Keratinocyte (primary cell): Measurements from ENCODE around the gene COX4I1. TPM values are rescaled to one million over a fixed set of nuclear protein-coding genes. Genes with fewer than 3 reads are reported as not detected.

Experiments
- DNase-seq: peaks from one replicate; pipeline ENCODE4 v3.0.0-alpha.2; 2011; ENCODE audit warnings: low read depth, missing footprints, low spot score
- FAIRE-seq: peaks from 2 replicates; lab custom pipeline; 2011; peaks lifted over from hg19 to GRCh38; lab: Jason Lieb, UNC
- H2AFZ ChIP-seq: 2 replicates; pipeline ENCODE4 v1.6.0; 2012; ENCODE audit warnings: low read length, control low read depth, inconsistent platforms; ENCODE audit not compliant: control insufficient read depth
- H3K27ac ChIP-seq: 2 replicates; pipeline ENCODE4 v1.5.1; 2011; ENCODE audit warnings: low read length; ENCODE audit not compliant: control insufficient read depth, insufficient read depth
- H3K27me3 ChIP-seq: 3 replicates; pipeline ENCODE4 v1.6.0; 2011; ENCODE audit warnings: low read length; ENCODE audit not compliant: control insufficient read depth, insufficient read depth; ENCODE audit errors: extremely low read depth
- H3K36me3 ChIP-seq, 2 experiments: 2 replicates in 1 of 2; 3 replicates in 1 of 2; pipeline ENCODE4 v1.5.1; 2011; ENCODE audit warnings: low read length in 2 of 2, mild to moderate bottlenecking in 1 of 2; ENCODE audit not compliant: control insufficient read depth in 2 of 2, insufficient read depth in 2 of 2; ENCODE audit errors: extremely low read depth in 1 of 2
- H3K4me1 ChIP-seq: 3 replicates; pipeline ENCODE4 v1.5.1; 2011; ENCODE audit warnings: low read length; ENCODE audit not compliant: control insufficient read depth, insufficient read depth; ENCODE audit errors: extremely low read depth
- H3K4me2 ChIP-seq: 3 replicates; pipeline ENCODE4 v1.6.0; 2011; ENCODE audit warnings: low read depth, low read length; ENCODE audit not compliant: control insufficient read depth, insufficient read depth; ENCODE audit errors: extremely low read depth
- H3K4me3 ChIP-seq, 3 experiments: fragments of 200-600 bp in 1 of 3; sonication (generic) in 1 of 3; 2 replicates in 2 of 3; 3 replicates in 1 of 3; pipeline ENCODE4 v1.5.1; 2011 to 2016; ENCODE audit warnings: low read length in 3 of 3, mild to moderate bottlenecking in 3 of 3, control low read depth in 2 of 3, inconsistent platforms in 1 of 3, low read depth in 1 of 3, mixed read lengths in 1 of 3, mixed run types in 1 of 3, moderate library complexity in 1 of 3; ENCODE audit not compliant: control insufficient read depth in 2 of 3, insufficient read depth in 2 of 3; ENCODE audit errors: extremely low read depth in 1 of 3
- H3K79me2 ChIP-seq: 2 replicates; pipeline ENCODE4 v1.6.0; 2012; ENCODE audit warnings: low read length; ENCODE audit not compliant: control insufficient read depth, insufficient read depth
- H3K9ac ChIP-seq: 3 replicates; pipeline ENCODE4 v1.6.0; 2011; ENCODE audit warnings: low read length; ENCODE audit not compliant: control insufficient read depth, insufficient read depth; ENCODE audit errors: extremely low read depth
- H3K9me1 ChIP-seq: 3 replicates; pipeline ENCODE4 v1.6.0; 2011; ENCODE audit warnings: low read length; ENCODE audit not compliant: control insufficient read depth, insufficient read depth; ENCODE audit errors: extremely low read depth
- H3K9me3 ChIP-seq: 2 replicates; pipeline ENCODE4 v1.5.1; 2012; ENCODE audit warnings: low read depth, low read length; ENCODE audit not compliant: control insufficient read depth
- H4K20me1 ChIP-seq: 3 replicates; pipeline ENCODE4 v1.6.0; 2011; ENCODE audit warnings: low read length; ENCODE audit not compliant: control insufficient read depth, insufficient read depth; ENCODE audit errors: extremely low read depth
- EZH2 ChIP-seq: IDR thresholded peaks from one replicate; pipeline ENCODE4 v1.6.1; 2012; ENCODE audit warnings: inconsistent platforms, mild to moderate bottlenecking, low read length, moderate library complexity
- dilution Hi-C: fragments of 300-500 bp; cut with MboI; formaldehyde crosslinking; loops from one replicate; pipeline ENCODE4 v1.7.0; 2020; ENCODE audit warnings: low sequenced_read_pairs; ENCODE audit not compliant: extremely low pct_ligation_motif_present
- polyA plus RNA-seq, 5 experiments: library from polyadenylated mRNA; depleted of rRNA in 3 of 5; stranded (reverse) in 3 of 5; stranded (forward) in 1 of 5; unstranded in 1 of 5; fragments of >200 nt; gene quantifications; 1 replicate in 1 of 5; 2 replicates in 3 of 5; 3 replicates in 1 of 5; pipeline versions ENCODE4 v1.2.1 to v1.2.3, GENCODE V29; 2011 to 2012; ENCODE audit warnings: missing spikeins in 2 of 5, low read depth in 1 of 5, low replicate concordance in 1 of 5
- TF ChIP-seq, protein P1 (sequence below), 3 experiments: IDR thresholded peaks in 1 of 3; conservative IDR thresholded peaks in 1 of 3; optimal IDR thresholded peaks in 1 of 3; 2 replicates in 2 of 3; 3 replicates in 1 of 3; pipeline versions ENCODE3 to v1.5.1; 2011; ENCODE audit warnings: low read length in 3 of 3, mild to moderate bottlenecking in 3 of 3, moderate library complexity in 2 of 3, control low read depth in 1 of 3, inconsistent platforms in 1 of 3; ENCODE audit not compliant: insufficient read depth in 2 of 3; ENCODE audit errors: extremely low read depth in 1 of 3

The COX4I1 gene
- polyA plus RNA-seq, 1 donor (not counting 4 experiments of a cell fraction or from before 2014, with no cell fraction given) = 809 TPM

DNA sequence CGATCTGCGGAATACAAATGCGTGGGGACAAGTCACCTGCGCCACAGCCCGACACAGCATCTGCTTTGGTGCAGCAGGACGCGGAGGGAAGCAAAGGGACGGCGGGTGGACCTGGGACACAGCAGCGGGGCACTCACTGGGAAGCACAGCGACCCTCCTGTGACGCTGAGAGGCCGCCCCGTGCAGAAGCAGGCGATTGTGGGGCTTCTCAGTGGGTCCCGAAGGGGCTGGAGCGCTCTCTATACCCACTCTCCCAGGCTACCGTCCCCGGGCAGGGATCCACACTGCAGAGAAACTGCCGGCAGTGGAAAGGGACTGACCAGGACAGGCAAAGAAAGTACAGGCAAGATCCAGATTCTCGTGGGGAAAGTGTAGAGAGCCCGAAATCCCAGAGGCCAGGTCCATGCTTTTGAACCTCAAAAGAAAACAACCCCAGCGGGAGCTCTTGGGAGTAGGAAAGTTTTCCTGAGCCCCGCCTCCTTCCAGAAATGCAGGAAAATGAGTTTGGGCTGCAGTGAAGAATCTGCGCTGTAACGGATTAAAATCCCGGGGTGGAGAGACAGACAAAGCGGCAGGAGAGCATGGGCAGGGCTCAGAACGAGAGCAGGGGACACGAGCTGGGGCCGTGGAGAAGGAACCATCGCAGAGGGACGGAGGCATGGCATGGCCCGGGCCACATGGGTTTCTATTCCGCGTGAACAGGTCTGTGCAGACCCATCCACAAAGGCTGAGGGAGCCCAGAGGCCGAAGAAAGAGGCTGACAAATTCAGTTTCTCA, 12.7 kb downstream of the COX4I1 start:
- dilution Hi-C loops = no loop called here
- H3K9ac ChIP-seq = no peak overlapping the region
- no peak overlapping the region for H3K4me3 ChIP-seq
- H3K27me3 ChIP-seq = peaks cover 22% of the 10 kb centered on the region
- FAIRE-seq (no peak), DNase-seq (no peak)
- H3K4me2 ChIP-seq = no peak overlapping the region
- no peak overlapping the region for H2AFZ ChIP-seq
- H3K36me3 ChIP-seq = no peaks in the 10 kb centered on the region
- H3K4me1 ChIP-seq = no peaks in the 10 kb centered on the region
- H3K27ac ChIP-seq = no peak overlapping the region
- no peaks in the 10 kb centered on the region for H3K9me1 ChIP-seq
- no peaks in the 10 kb centered on the region for H4K20me1 ChIP-seq
- no peaks in the 10 kb centered on the region for H3K9me3 ChIP-seq
- H3K79me2 ChIP-seq = no peaks in the 10 kb centered on the region
- no peak for TF ChIP-seq EZH2
- TF ChIP-seq, protein P1, sequence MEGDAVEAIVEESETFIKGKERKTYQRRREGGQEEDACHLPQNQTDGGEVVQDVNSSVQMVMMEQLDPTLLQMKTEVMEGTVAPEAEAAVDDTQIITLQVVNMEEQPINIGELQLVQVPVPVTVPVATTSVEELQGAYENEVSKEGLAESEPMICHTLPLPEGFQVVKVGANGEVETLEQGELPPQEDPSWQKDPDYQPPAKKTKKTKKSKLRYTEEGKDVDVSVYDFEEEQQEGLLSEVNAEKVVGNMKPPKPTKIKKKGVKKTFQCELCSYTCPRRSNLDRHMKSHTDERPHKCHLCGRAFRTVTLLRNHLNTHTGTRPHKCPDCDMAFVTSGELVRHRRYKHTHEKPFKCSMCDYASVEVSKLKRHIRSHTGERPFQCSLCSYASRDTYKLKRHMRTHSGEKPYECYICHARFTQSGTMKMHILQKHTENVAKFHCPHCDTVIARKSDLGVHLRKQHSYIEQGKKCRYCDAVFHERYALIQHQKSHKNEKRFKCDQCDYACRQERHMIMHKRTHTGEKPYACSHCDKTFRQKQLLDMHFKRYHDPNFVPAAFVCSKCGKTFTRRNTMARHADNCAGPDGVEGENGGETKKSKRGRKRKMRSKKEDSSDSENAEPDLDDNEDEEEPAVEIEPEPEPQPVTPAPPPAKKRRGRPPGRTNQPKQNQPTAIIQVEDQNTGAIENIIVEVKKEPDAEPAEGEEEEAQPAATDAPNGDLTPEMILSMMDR (optimal IDR thresholded peaks at IDR 0.05 in 1 of 3, IDR thresholded peaks at IDR 0.05 in 1 of 3, conservative IDR thresholded peaks at IDR 0.05 in 1 of 3; ENCODE audit: extremely low read depth in 1 of 3, insufficient read depth in 2 of 3, low read length in 3 of 3) = no peak

DNA sequence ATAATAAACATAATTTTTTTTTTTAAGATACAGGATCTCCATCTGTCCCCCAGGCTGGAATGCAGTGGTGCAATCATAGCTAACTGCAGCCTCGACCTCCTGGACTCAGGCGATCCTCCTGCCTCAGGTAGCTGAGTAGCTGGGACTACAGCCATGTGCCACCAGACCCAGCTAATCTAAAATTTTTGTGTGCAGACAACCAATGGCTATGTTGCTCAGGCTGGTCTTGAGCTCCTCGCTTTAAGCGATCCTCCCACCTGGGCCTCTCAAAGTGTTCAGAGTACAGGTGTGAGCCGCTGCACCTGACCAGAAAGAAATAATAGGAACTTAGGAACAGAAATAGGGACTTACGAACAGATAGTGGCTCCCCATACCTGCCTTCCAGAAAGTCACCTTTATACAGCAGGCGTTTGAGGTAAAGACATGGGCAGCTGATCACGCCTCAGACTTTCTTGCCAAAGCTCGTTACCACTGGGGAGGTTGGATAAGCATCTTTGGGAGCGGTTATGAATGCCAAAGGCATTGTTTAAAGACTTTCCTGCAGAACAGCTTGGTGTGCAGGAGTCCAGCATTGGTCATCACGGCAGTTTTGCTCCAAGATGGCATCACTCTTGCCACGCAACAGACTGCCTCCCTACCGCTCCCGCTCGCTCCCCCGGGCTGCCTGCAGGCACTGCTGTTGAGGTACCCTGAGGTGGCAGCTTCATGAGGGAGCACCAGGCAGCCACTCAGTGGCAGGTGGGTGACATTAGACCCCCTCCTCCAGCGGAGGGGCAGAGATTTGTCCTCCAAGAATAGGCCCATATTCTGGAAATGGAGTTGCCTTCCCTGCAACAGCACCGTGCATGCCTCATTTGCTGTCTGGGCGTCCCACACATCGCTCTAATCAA, 13.6 kb downstream of the COX4I1 start:
- H3K27me3 ChIP-seq = peaks cover 23% of the 10 kb centered on the region
- H2AFZ ChIP-seq = no peak overlapping the region
- H3K4me2 ChIP-seq = no peak overlapping the region
- H3K27ac ChIP-seq = no peak overlapping the region
- H3K4me3 ChIP-seq = no peak overlapping the region
- no peaks in the 10 kb centered on the region for H3K36me3 ChIP-seq
- dilution Hi-C loops = no loop called here
- DNase-seq (no peak), FAIRE-seq (no peak)
- no peaks in the 10 kb centered on the region for H3K4me1 ChIP-seq
- H3K9me3 ChIP-seq = no peaks in the 10 kb centered on the region
- H3K9ac ChIP-seq = no peak overlapping the region
- TF ChIP-seq, protein P1 (optimal IDR thresholded peaks at IDR 0.05 in 1 of 3, IDR thresholded peaks at IDR 0.05 in 1 of 3, conservative IDR thresholded peaks at IDR 0.05 in 1 of 3; ENCODE audit: extremely low read depth in 1 of 3, insufficient read depth in 2 of 3, low read length in 3 of 3) = no peak
- no peaks in the 10 kb centered on the region for H3K79me2 ChIP-seq
- no peaks in the 10 kb centered on the region for H3K9me1 ChIP-seq
- H4K20me1 ChIP-seq = no peaks in the 10 kb centered on the region
